Fibroblast of lung (primary cell): ENCODE results near the gene KCNJ10. TPM values are rescaled to one million over a fixed set of nuclear protein-coding genes. Genes with fewer than 3 reads are reported as not detected.
A peak's percentile ranks its signal among the peaks of the same experiment; 100 is the strongest.

Experiments
- DNase-seq, 2 donors: peaks; one replicate each; pipeline versions ENCODE4 v3.0.0 to v3.0.0-alpha.2; 2010; ENCODE audit warnings: low read depth in 2 of 2
- H2AFZ ChIP-seq: 2 replicates; pipeline ENCODE4 v1.5.1; 2012; ENCODE audit warnings: low read length, control low read depth, inconsistent platforms
- H3K27ac ChIP-seq: 2 replicates; pipeline ENCODE4 v1.5.1; 2011; ENCODE audit warnings: low read length, control low read depth; ENCODE audit not compliant: insufficient read depth
- H3K27me3 ChIP-seq: 2 replicates; pipeline ENCODE4 v1.5.1; 2011; ENCODE audit warnings: mild to moderate bottlenecking, low read length; ENCODE audit not compliant: control insufficient read depth, insufficient read depth
- H3K36me3 ChIP-seq: 2 replicates; pipeline ENCODE4 v1.5.1; 2011; ENCODE audit warnings: low read length; ENCODE audit not compliant: control insufficient read depth, insufficient read depth
- H3K4me1 ChIP-seq: 2 replicates; pipeline ENCODE4 v1.5.1; 2011; ENCODE audit warnings: low read length; ENCODE audit not compliant: control insufficient read depth, insufficient read depth; ENCODE audit errors: extremely low read depth
- H3K4me2 ChIP-seq: 2 replicates; pipeline ENCODE4 v1.5.1; 2011; ENCODE audit warnings: low read length, control low read depth; ENCODE audit not compliant: insufficient read depth; ENCODE audit errors: extremely low read depth
- H3K4me3 ChIP-seq, 4 experiments: fragments of 200-600 bp in 1 of 4; sonication (generic) in 1 of 4; replicated peaks in 1 of 4; 2 replicates each; pipeline ENCODE4 v1.5.1; 2011 to 2016; ENCODE audit warnings: low read length in 4 of 4, low read depth in 3 of 4, mild to moderate bottlenecking in 3 of 4, control low read depth in 2 of 4, inconsistent platforms in 1 of 4, mixed read lengths in 1 of 4; ENCODE audit not compliant: insufficient read depth in 1 of 4; ENCODE audit errors: control extremely low read depth in 1 of 4
- H3K79me2 ChIP-seq: 2 replicates; pipeline ENCODE4 v1.5.1; 2012; ENCODE audit warnings: mild to moderate bottlenecking, low read length, inconsistent platforms; ENCODE audit not compliant: control insufficient read depth, insufficient read depth
- H3K9ac ChIP-seq: 2 replicates; pipeline ENCODE4 v1.5.1; 2011; ENCODE audit warnings: mild to moderate bottlenecking, low read length, control low read depth; ENCODE audit not compliant: insufficient read depth
- H3K9me3 ChIP-seq: 2 replicates; pipeline ENCODE4 v1.5.1; 2012; ENCODE audit warnings: low read depth, low read length; ENCODE audit not compliant: control insufficient read depth, insufficient read depth
- H4K20me1 ChIP-seq: 2 replicates; pipeline ENCODE4 v1.5.1; 2011; ENCODE audit warnings: low read length; ENCODE audit not compliant: control insufficient read depth, insufficient read depth; ENCODE audit errors: extremely low read depth
- CTCF ChIP-seq, 2 donors: IDR thresholded peaks in 1 of 2; conservative IDR thresholded peaks in 1 of 2; 1 replicate in 1 of 2; 2 replicates in 1 of 2; pipeline ENCODE4 v1.5.1; 2011 to 2012; ENCODE audit warnings: low read length in 2 of 2, control low read depth in 1 of 2, inconsistent platforms in 1 of 2, low read depth in 1 of 2, mild to moderate bottlenecking in 1 of 2
- EZH2 ChIP-seq: IDR thresholded peaks from 2 replicates; pipeline ENCODE4 v1.5.1; 2012; ENCODE audit warnings: low read length, control low read depth, mild to moderate bottlenecking; ENCODE audit errors: missing control alignments
- polyA plus RNA-seq, 2 donors: library from polyadenylated mRNA; depleted of rRNA in 1 of 2; stranded (reverse) in 1 of 2; unstranded in 1 of 2; fragments of >200 nt; gene quantifications; 2 replicates each; pipeline ENCODE4 v1.2.1, GENCODE V29; 2011 to 2012; ENCODE audit warnings: missing spikeins in 1 of 2
- total RNA-seq: library from RNA; depleted of rRNA; stranded (reverse); fragments of >200 nt; gene quantifications from 2 replicates; pipeline ENCODE4 v1.2.1, GENCODE V29; 2014

KCNJ10 gene
- total and polyA plus RNA-seq, 2 donors (not counting 1 experiment from before 2014, with no cell fraction given), result not detected

GRCh38 chr1:160040476-160040875 lies 29.5 kb downstream of the KCNJ10 start:
- Histone ChIP-seq H4K20me1 (no peaks in the 10 kb centered on the region), H2AFZ (no peak overlapping the region), H3K4me3 (no peak overlapping the region), H3K79me2 (no peaks in the 10 kb centered on the region), H3K27ac (no peak overlapping the region), H3K4me2 (no peak overlapping the region), H3K4me1 (no peaks in the 10 kb centered on the region), H3K36me3 (no peaks in the 10 kb centered on the region), H3K9ac (no peak overlapping the region), H3K9me3 (no peaks in the 10 kb centered on the region), H3K27me3 (no peaks in the 10 kb centered on the region)
- TF ChIP-seq EZH2, result no peak
- TF ChIP-seq CTCF (conservative IDR thresholded peaks at IDR 0.05 in 1 of 2, IDR thresholded peaks at IDR 0.05 in 1 of 2; ENCODE audit: low read depth in 1 of 2, low read length in 2 of 2), result no peak
- DNase-seq, result peak in 1 of 2 donors; percentile 14

GRCh38 chr1:160032165-160032820 lies 37.7 kb downstream of the KCNJ10 start:
- H3K9me3 ChIP-seq, result no peaks in the 10 kb centered on the region
- peaks cover 4% of the 10 kb centered on the region for H3K27me3 ChIP-seq
- H3K4me3 ChIP-seq, result peak overlapping the region; percentile 73 to 98 (median 90)
- peak in 1 of 2 donors; percentile 25 for DNase-seq
- H3K79me2 ChIP-seq, result peaks cover 2% of the 10 kb centered on the region
- H4K20me1 ChIP-seq, result no peaks in the 10 kb centered on the region
- no peaks in the 10 kb centered on the region for H3K36me3 ChIP-seq
- peak overlapping the region; percentile 100 for H3K4me2 ChIP-seq
- peaks cover 3% of the 10 kb centered on the region for H3K4me1 ChIP-seq
- peak overlapping the region; percentile 63 for H3K9ac ChIP-seq
- H3K27ac ChIP-seq, result peak overlapping the region; percentile 44
- TF ChIP-seq CTCF (conservative IDR thresholded peaks at IDR 0.05 in 1 of 2, IDR thresholded peaks at IDR 0.05 in 1 of 2; ENCODE audit: low read depth in 1 of 2, low read length in 2 of 2) (no peak), EZH2 (no peak)
- peak overlapping the region; percentile 96 for H2AFZ ChIP-seq

DNA sequence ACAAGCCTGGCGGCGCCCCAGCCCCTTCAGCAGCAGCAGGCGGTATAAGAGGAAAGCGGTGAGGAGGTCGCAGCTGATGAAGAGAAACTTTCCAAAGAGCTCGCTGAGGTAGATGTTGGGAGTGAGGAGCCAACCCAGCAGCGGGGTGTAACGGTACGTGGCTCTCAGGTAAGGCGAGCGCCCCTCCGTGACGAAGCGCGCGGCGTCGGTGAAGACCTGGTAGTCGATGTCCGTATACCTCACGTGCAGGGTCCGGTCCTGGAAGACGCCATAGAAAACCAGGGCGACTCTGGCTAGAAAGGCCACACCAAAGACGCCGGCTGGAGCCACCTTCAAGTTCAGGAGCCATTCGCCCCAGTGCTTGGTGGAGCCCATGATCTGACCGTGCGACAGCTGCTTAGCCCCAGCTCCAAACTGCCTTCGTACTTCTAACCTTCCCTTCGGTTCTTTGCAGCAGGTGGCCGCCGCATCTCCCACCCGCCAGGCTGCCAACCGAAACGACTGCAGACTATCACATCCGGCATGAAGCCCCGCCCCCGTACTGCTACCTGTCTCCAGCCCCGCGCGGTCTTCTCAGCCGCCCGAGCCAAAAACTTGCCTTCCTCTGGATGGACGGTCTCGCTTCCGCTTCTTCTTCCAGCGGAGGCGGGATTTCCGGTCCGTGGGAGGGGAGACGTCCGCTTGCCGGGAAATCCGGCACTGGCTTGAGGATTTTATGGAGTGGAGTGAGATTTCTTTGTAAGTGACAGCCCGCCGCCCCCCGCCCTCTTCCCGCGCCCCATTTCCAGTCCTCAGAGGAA lies 38.4 kb downstream of the KCNJ10 start, which contains the start of gene PIGM:
Gene PIGM, minus strand, starts transcription at position 626 of the 800 bp plus-strand sequence. Its CDS starts 251 bp downstream, at position 375.
- Histone ChIP-seq H3K4me1 (peaks cover 3% of the 10 kb centered on the region), H3K4me3 (peak within 1 kb of the TSS; percentile 73 to 98 (median 90)), H2AFZ (peak within 1 kb of the TSS; percentile 99), H3K79me2 (peaks cover 2% of the 10 kb centered on the region), H4K20me1 (no peaks in the 10 kb centered on the region), H3K9ac (peak within 1 kb of the TSS; percentile 63), H3K27me3 (peaks cover 4% of the 10 kb centered on the region), H3K4me2 (peak within 1 kb of the TSS; percentile 100), H3K9me3 (no peaks in the 10 kb centered on the region), H3K36me3 (no peaks in the 10 kb centered on the region), H3K27ac (peak within 1 kb of the TSS; percentile 44)
- TF ChIP-seq EZH2 (no peak), CTCF (conservative IDR thresholded peaks at IDR 0.05 in 1 of 2, IDR thresholded peaks at IDR 0.05 in 1 of 2; ENCODE audit: low read depth in 1 of 2, low read length in 2 of 2) (no peak)
- DNase-seq, result peak; percentile 86 to 93
